AG04450 (cell line): ENCODE measurements around the gene SLC49A3. TPM values are rescaled to one million over a fixed set of nuclear protein-coding genes. Genes with fewer than 3 reads are reported as not detected.

Experiments
- CTCF ChIA-PET: fragments of 300-600, 350-600 bp; formaldehyde crosslinking; extraction: SDS; loops from one replicate; lab custom pipeline; 2022; ENCODE audit warnings: antibody characterized with exemption, inconsistent platforms; lab: Charles Lee
- POLR2A ChIA-PET: fragments of 350-600 bp; formaldehyde crosslinking; extraction: SDS; loops from one replicate; lab custom pipeline; 2021; ENCODE audit warnings: antibody characterized with exemption, inconsistent platforms; lab: Yijun Ruan, JAX
- DNase-seq: peaks from one replicate; pipeline ENCODE4 v3.0.0-alpha.2; 2011; ENCODE audit warnings: low read depth, low spot score
- H3K27ac ChIP-seq: one replicate; pipeline ENCODE4 v1.5.1; 2012; ENCODE audit warnings: low read depth, low read length, control low read depth
- H3K27me3 ChIP-seq: one replicate; pipeline ENCODE4 v1.6.0; 2012; ENCODE audit warnings: low read length; ENCODE audit not compliant: control insufficient read depth, insufficient read depth
- H3K4me3 ChIP-seq: 2 replicates; pipeline ENCODE4 v1.5.1; 2011; ENCODE audit warnings: mild to moderate bottlenecking, low read depth, low read length, control low read depth
- H3K9me3 ChIP-seq: 2 replicates; pipeline ENCODE4 v1.5.1; 2012; ENCODE audit warnings: low read length; ENCODE audit not compliant: control insufficient read depth, insufficient read depth
- CTCF ChIP-seq: IDR thresholded peaks from 2 replicates; pipeline ENCODE4 v1.5.1; 2011; ENCODE audit warnings: low read depth, low read length, control low read depth, inconsistent platforms
- polyA plus RNA-seq: library from polyadenylated mRNA; depleted of rRNA; stranded (reverse); fragments of >200 nt; gene quantifications from 2 replicates; pipeline ENCODE4 v1.2.3, GENCODE V29; 2011

Gene SLC49A3
- polyA plus RNA-seq, 1 experiment: not detected

- CTCF ChIA-PET: no interaction called here
- Histone ChIP-seq H3K27me3 (peaks cover 9% of the 10 kb centered on the region), H3K9me3 (peaks cover 67% of the 10 kb centered on the region), H3K27ac (no peak overlapping the region), H3K4me3 (no peak overlapping the region)
- no peak for TF ChIP-seq CTCF
- POLR2A ChIA-PET: no interaction called here
- DNase-seq: no peak
Observed at GRCh38 chr4:661231-661630, 27.7 kb downstream of the SLC49A3 start.

GRCh38 chr4:660401-660800 is 28.6 kb downstream of the SLC49A3 start:
- Histone ChIP-seq H3K9me3 (peaks cover 74% of the 10 kb centered on the region), H3K4me3 (no peak overlapping the region), H3K27me3 (peaks cover 9% of the 10 kb centered on the region), H3K27ac (no peak overlapping the region)
- no peak for TF ChIP-seq CTCF
- DNase-seq: no peak
- CTCF ChIA-PET: no interaction called here
- POLR2A ChIA-PET: no interaction called here

GRCh38 chr4:659851-660250 is 29.1 kb downstream of the SLC49A3 start:
- POLR2A ChIA-PET: no interaction called here
- no peak for TF ChIP-seq CTCF
- H3K27ac ChIP-seq: no peak overlapping the region
- CTCF ChIA-PET: no interaction called here
- DNase-seq: no peak
- peaks cover 9% of the 10 kb centered on the region for H3K27me3 ChIP-seq
- peaks cover 76% of the 10 kb centered on the region for H3K9me3 ChIP-seq
- no peak overlapping the region for H3K4me3 ChIP-seq

- ChIA-PET POLR2A (no interaction called here), CTCF (no interaction called here)
- no peak for TF ChIP-seq CTCF
- Histone ChIP-seq H3K27me3 (peaks cover 6% of the 10 kb centered on the region), H3K27ac (no peak overlapping the region), H3K9me3 (peaks cover 84% of the 10 kb centered on the region), H3K4me3 (no peak overlapping the region)
- DNase-seq: no peak
Observed at GRCh38 chr4:658681-659667, 30.0 kb downstream of the SLC49A3 start.
